Caco-2 (cell line): ENCODE measurements around the gene ADAM23. TPM values are rescaled to one million over a fixed set of nuclear protein-coding genes. Genes with fewer than 3 reads are reported as not detected.

Experiments
- BruUV-seq: library from RNA; stranded (reverse); fragments of 400-500 nt; replicated peaks from 2 replicates; lab custom pipeline; 2021; lab: Mats Ljungman, UMichigan
- CTCF ChIA-PET: fragments of 300-600 bp; sonication (Branson Sonifier 250); formaldehyde crosslinking; loops from one replicate; lab custom pipeline; 2022; ENCODE audit warnings: antibody characterized with exemption; lab: Charles Lee
- POLR2A ChIA-PET: fragments of 300-600 bp; sonication (Branson Sonifier 250); formaldehyde crosslinking; loops from one replicate; lab custom pipeline; 2022; ENCODE audit warnings: antibody characterized with exemption; lab: Charles Lee
- DNase-seq, 2 experiments: peaks; one replicate each; pipeline versions ENCODE4 v3.0.0 to v3.0.0-alpha.2; 2020 to 2022
- H3K27me3 ChIP-seq: replicated peaks from 2 replicates; pipeline ENCODE4 v1.6.0; 2011; ENCODE audit warnings: low read length; ENCODE audit not compliant: control insufficient read depth, insufficient read depth
- H3K36me3 ChIP-seq: 2 replicates; pipeline ENCODE4 v1.5.1; 2011; ENCODE audit warnings: low read length; ENCODE audit not compliant: control insufficient read depth, insufficient read depth
- H3K4me1 ChIP-seq: fragments of 250-450 bp; sonication (Bioruptor Pico); 2 replicates; pipeline ENCODE4 v1.5.1; 2020; ENCODE audit warnings: mild to moderate bottlenecking
- H3K4me3 ChIP-seq: 2 replicates; pipeline ENCODE4 v1.5.1; 2011; ENCODE audit warnings: low read depth, mild to moderate bottlenecking, control low read depth, low read length
- H3K9me3 ChIP-seq: fragments of 250-450 bp; sonication (Bioruptor Pico); 2 replicates; pipeline ENCODE4 v1.5.1; 2020; ENCODE audit warnings: mild to moderate bottlenecking, moderate library complexity
- H3K27ac Mint-ChIP-seq: one replicate; pipeline ENCODE4 v1.8.0; 2022; ENCODE audit warnings: mixed read lengths; ENCODE audit not compliant: unreplicated experiment
- H3K27me3 Mint-ChIP-seq: one replicate; pipeline ENCODE4 v1.8.0; 2022; ENCODE audit warnings: mixed read lengths; ENCODE audit not compliant: insufficient read depth, unreplicated experiment
- H3K36me3 Mint-ChIP-seq: one replicate; pipeline ENCODE4 v1.8.0; 2022; ENCODE audit warnings: mild to moderate bottlenecking, mixed read lengths; ENCODE audit not compliant: insufficient read depth, unreplicated experiment
- H3K4me1 Mint-ChIP-seq: one replicate; pipeline ENCODE4 v1.8.0; 2022; ENCODE audit warnings: low read depth, mixed read lengths; ENCODE audit not compliant: unreplicated experiment
- H3K4me3 Mint-ChIP-seq: one replicate; pipeline ENCODE4 v1.8.0; 2022; ENCODE audit warnings: mild to moderate bottlenecking, moderate library complexity, mixed read lengths; ENCODE audit not compliant: unreplicated experiment
- H3K9me3 Mint-ChIP-seq: one replicate; pipeline ENCODE4 v1.8.0; 2022; ENCODE audit warnings: mixed read lengths; ENCODE audit not compliant: unreplicated experiment
- CTCF ChIP-seq, 2 experiments: fragments of 200-600 bp in 1 of 2; IDR thresholded peaks; 1 replicate in 1 of 2; 2 replicates in 1 of 2; pipeline versions ENCODE4 v1.5.1 to v1.8.0; 2011 to 2022; ENCODE audit warnings: antibody characterized with exemption in 1 of 2, control low read depth in 1 of 2, inconsistent platforms in 1 of 2, low read depth in 1 of 2, low read length in 1 of 2, mild to moderate bottlenecking in 1 of 2, moderate library complexity in 1 of 2; ENCODE audit not compliant: insufficient read depth in 1 of 2, severe bottlenecking in 1 of 2, unreplicated experiment in 1 of 2
- intact Hi-C: fragments of 100-400 bp; cut with micrococcal nuclease; formaldehyde crosslinking; loops from one replicate; pipeline ENCODE4 v1.10.0; 2022; ENCODE audit not compliant: unreplicated experiment
- total RNA-seq: library from RNA; stranded (reverse); gene quantifications from 2 replicates; pipeline ENCODE4 v1.2.3, GENCODE V29; 2022

Gene ADAM23
- total RNA-seq, 1 experiment from 2014 or later: 55.1 TPM

- Mint-ChIP-seq H3K27me3 (peaks cover 18% of the 10 kb centered on the region), H3K27ac (no peak overlapping the region), H3K4me3 (no peak overlapping the region), H3K36me3 (no peaks in the 10 kb centered on the region), H3K9me3 (no peaks in the 10 kb centered on the region), H3K4me1 (no peaks in the 10 kb centered on the region)
- DNase-seq: no peak
- peaks cover 1% of the 10 kb centered on the region; the same call in 1 of the 2 replicates for H3K27me3 ChIP-seq
- BruUV-seq: no TSS peak
- H3K4me3 ChIP-seq: no peak overlapping the region
- H3K9me3 ChIP-seq: no peaks in the 10 kb centered on the region
- no peaks in the 10 kb centered on the region for H3K4me1 ChIP-seq
- TF ChIP-seq CTCF (IDR thresholded peaks at IDR 0.05; ENCODE audit: insufficient read depth in 1 of 2, low read depth in 1 of 2, low read length in 1 of 2, severe bottlenecking in 1 of 2, unreplicated experiment in 1 of 2): no peak
- CTCF ChIA-PET: no interaction called here
- H3K36me3 ChIP-seq: no peaks in the 10 kb centered on the region
- POLR2A ChIA-PET: no interaction called here
- intact Hi-C loops: no loop called here
These were observed 182.8 kb downstream of the ADAM23 start for GRCh38 chr2:206626108-206626507.

GRCh38 chr2:206627632-206628031, 184.3 kb downstream of the ADAM23 start:
- peaks cover 1% of the 10 kb centered on the region; the same call in 1 of the 2 replicates for H3K27me3 ChIP-seq
- BruUV-seq: no TSS peak
- no peaks in the 10 kb centered on the region for H3K9me3 Mint-ChIP-seq
- H3K27ac Mint-ChIP-seq: no peak overlapping the region
- intact Hi-C loops: no loop called here
- H3K36me3 Mint-ChIP-seq: no peaks in the 10 kb centered on the region
- no peak overlapping the region for H3K4me3 Mint-ChIP-seq
- H3K4me1 ChIP-seq: no peaks in the 10 kb centered on the region
- no peaks in the 10 kb centered on the region for H3K9me3 ChIP-seq
- peaks cover 18% of the 10 kb centered on the region for H3K27me3 Mint-ChIP-seq
- no peaks in the 10 kb centered on the region for H3K36me3 ChIP-seq
- ChIA-PET POLR2A (no interaction called here), CTCF (no interaction called here)
- no peak for TF ChIP-seq CTCF (IDR thresholded peaks at IDR 0.05; ENCODE audit: insufficient read depth in 1 of 2, low read depth in 1 of 2, low read length in 1 of 2, severe bottlenecking in 1 of 2, unreplicated experiment in 1 of 2)
- no peak for DNase-seq
- no peak overlapping the region for H3K4me3 ChIP-seq
- H3K4me1 Mint-ChIP-seq: no peaks in the 10 kb centered on the region

GRCh38 chr2:206631340-206631739, 188.0 kb downstream of the ADAM23 start:
- Histone ChIP-seq H3K4me1 (no peaks in the 10 kb centered on the region), H3K27me3 (peaks cover 1% of the 10 kb centered on the region; the same call in 1 of the 2 replicates), H3K4me3 (no peak overlapping the region), H3K9me3 (no peaks in the 10 kb centered on the region), H3K36me3 (no peaks in the 10 kb centered on the region)
- TF ChIP-seq CTCF (IDR thresholded peaks at IDR 0.05; ENCODE audit: insufficient read depth in 1 of 2, low read depth in 1 of 2, low read length in 1 of 2, severe bottlenecking in 1 of 2, unreplicated experiment in 1 of 2): no peak
- no peak for DNase-seq
- no peaks in the 10 kb centered on the region for H3K4me1 Mint-ChIP-seq
- POLR2A ChIA-PET: no interaction called here
- intact Hi-C loops: no loop called here
- no TSS peak for BruUV-seq
- peaks cover 20% of the 10 kb centered on the region for H3K27me3 Mint-ChIP-seq
- no peaks in the 10 kb centered on the region for H3K9me3 Mint-ChIP-seq
- H3K4me3 Mint-ChIP-seq: no peak overlapping the region
- no peaks in the 10 kb centered on the region for H3K36me3 Mint-ChIP-seq
- CTCF ChIA-PET: no interaction called here
- no peak overlapping the region for H3K27ac Mint-ChIP-seq
